Colonic mucosa (tissue), 4 donors: ENCODE results near the gene TRDN. TPM values are rescaled to one million over a fixed set of nuclear protein-coding genes. Genes with fewer than 3 reads are reported as not detected.

Experiments
- DNase-seq: peaks from one replicate; pipeline ENCODE4 v3.0.0-alpha.2; 2020
- H3K27ac ChIP-seq: fragments of 200-600 bp; one replicate; pipeline ENCODE4 v1.8.0; 2021
- H3K27me3 ChIP-seq: fragments of 200-600 bp; one replicate; pipeline ENCODE4 v1.8.0; 2021
- H3K36me3 ChIP-seq: fragments of 200-600 bp; one replicate; pipeline ENCODE4 v1.8.0; 2021
- H3K4me1 ChIP-seq: fragments of 200-600 bp; one replicate; pipeline ENCODE4 v1.8.0; 2021; ENCODE audit warnings: mild to moderate bottlenecking
- H3K4me3 ChIP-seq: fragments of 200-600 bp; one replicate; pipeline ENCODE4 v1.8.0; 2021
- H3K9ac ChIP-seq, 2 donors: one replicate each; pipeline ENCODE4 v1.7.0; 2013; ENCODE audit warnings: control low read depth in 2 of 2, low read depth in 2 of 2, low read length in 2 of 2
- H3K9me3 ChIP-seq: fragments of 200-600 bp; one replicate; pipeline ENCODE4 v1.8.0; 2021
- CTCF ChIP-seq: fragments of 200-600 bp; IDR thresholded peaks from one replicate; pipeline ENCODE4 v1.8.0; 2022; ENCODE audit warnings: antibody characterized with exemption, mild to moderate bottlenecking
- intact Hi-C: fragments of 100-400 bp; cut with DNase I; formaldehyde crosslinking; loops from one replicate; pipeline ENCODE4 v1.14.1; 2022
- total RNA-seq, 2 donors: library from RNA; stranded (reverse); fragmentation: NEBNext Ultra II Directional in 1 of 2; extraction: Animal tissue kit (Norgen Biotek cat#: 25700) in 1 of 2; gene quantifications; one replicate each; pipeline ENCODE4 v1.2.1, GENCODE V29; 2021
- donor health status: healthy.
- donor health status: DM: no; HTN: no; CAD: no.
- donor health status: DM: no; HTN: no; CAD: no.

The TRDN gene
- total RNA-seq, 2 donors from 2014 or later = not detected

DNA sequence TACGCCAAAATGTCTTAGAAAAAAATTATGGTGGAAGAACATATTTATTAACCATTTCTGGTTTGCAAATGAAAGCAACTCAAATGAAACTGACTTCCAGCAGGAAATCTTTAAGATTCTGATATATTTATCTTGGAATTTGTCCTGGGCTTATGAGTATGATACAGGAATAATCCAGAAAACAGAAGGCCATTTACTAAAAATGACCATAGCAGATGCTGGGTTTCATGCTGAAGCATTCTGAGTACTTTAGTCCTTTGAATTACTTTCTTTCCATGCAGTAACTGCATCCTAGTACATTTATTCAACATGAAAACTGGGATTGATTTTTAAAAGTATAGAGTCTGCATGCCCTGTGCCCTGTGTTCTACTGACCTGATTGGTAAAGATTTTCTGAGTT, 468.3 kb downstream of the TRDN start:
- Histone ChIP-seq H3K9me3 (no peaks in the 10 kb centered on the region), H3K9ac (no peak overlapping the region), H3K27me3 (no peaks in the 10 kb centered on the region), H3K4me1 (no peaks in the 10 kb centered on the region), H3K27ac (no peak overlapping the region), H3K4me3 (no peak overlapping the region), H3K36me3 (no peaks in the 10 kb centered on the region)
- no peak for TF ChIP-seq CTCF
- no peak for DNase-seq
- intact Hi-C loops = no loop called here

Other genes starting within 250 kb of the TRDN start
- gene NKAIN2, start 166.9 kb upstream of the TRDN start, total RNA-seq = under 1 TPM in 1 of 2 donors, not detected in 1; 0.21 TPM